ENCODE measurements around the gene POU5F1.
A peak's percentile ranks its signal among the peaks of the same experiment; 100 is the strongest.
"Not testable (repeated sequence)": the region's sequence is repeated elsewhere in the genome, so short reads cannot be mapped to it uniquely, and the experiment has no call there.

Gene POU5F1

DNA sequence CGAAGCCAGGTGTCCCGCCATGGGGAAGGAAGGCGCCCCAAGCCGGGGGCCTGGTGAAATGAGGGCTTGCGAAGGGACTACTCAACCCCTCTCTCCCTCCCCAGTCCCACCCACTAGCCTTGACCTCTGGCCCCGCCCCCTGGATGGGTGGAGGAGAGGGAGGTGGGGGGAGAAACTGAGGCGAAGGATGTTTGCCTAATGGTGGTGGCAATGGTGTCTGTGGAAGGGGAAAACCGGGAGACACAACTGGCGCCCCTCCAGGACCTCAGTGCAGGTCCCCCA is at the start of gene POU5F1:
POU5F1 (minus strand) TSS at position 83 of the 282 bp plus-strand sequence; CDS start at position 21, 62 bp downstream.
- no peak for DNase-seq (ENCODE audit: low read depth in 2 of 2, low spot score in 1 of 2)

- no peak for DNase-seq (ENCODE audit: low read depth in 2 of 2, low spot score in 1 of 2)
These were observed 45.9 kb upstream of the POU5F1 start for GRCh38 chr6:31216208-31216898.

- DNase-seq (ENCODE audit: low read depth in 2 of 2, low spot score in 1 of 2): not testable (repeated sequence)
These were observed 44.7 kb upstream of the POU5F1 start for GRCh38 chr6:31215216-31215615.

GRCh38 chr6:31214516-31214915 is 44.0 kb upstream of the POU5F1 start:
- DNase-seq (ENCODE audit: low read depth in 2 of 2, low spot score in 1 of 2): no peak

DNA sequence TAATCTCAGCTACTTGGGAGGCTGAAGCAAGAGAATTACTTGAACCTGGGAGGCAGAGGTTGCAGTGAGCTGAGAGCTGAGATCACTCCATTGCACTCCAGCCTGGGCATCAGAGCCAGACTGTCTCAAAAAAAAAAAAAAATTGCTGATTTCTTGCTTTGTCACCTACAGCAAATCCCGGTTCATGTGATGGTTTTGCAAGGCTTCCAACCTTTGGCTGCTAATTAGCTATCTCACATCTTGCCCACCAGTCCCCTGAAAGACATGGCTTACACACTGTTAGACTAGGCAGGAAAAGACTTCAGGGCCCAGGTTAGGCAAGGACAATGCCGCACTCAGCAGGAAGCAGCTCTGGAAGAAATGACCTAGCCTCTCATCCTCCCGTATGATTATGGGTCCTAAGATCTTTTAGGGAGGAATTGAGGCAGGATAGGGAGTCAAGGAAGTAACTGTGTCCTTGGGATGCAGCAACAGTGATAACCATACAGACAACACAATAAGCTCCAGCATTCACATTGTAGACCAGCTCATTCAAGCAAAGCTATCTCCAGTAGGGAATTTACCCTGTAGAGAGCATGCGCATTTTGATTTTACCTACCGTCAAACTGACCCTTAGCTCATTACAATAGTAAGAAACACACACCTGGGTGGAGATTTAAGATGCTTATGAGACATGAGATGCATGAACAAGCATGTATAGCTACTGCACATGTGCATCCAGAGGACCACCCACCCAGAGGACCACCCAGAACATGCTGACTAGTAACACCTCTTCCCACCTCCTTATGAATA is 40.5 kb upstream of the POU5F1 start:
- no peak for DNase-seq (ENCODE audit: low read depth in 2 of 2, low spot score in 1 of 2)

DNA sequence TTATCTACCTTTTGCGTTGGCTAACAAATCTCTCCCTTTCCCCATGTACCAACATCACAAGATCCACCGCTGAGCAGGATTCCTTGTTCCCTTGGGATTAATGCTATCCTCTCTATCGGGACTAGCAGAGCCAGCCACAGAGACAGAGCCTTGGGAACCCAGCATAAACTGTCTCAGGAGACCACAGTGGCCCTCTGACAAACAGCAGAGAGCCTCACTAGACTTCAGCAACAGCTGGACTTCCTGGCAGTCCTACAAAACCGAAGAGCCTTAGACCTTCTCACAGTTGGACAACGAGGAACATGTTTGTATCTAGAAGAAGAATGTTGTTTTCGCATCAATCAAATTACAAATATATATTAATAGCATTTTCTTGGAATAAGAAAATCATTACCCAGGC is 39.6 kb upstream of the POU5F1 start:
- DNase-seq (ENCODE audit: low read depth in 2 of 2, low spot score in 1 of 2): no peak

- no peak for DNase-seq (ENCODE audit: low read depth in 2 of 2, low spot score in 1 of 2)
These were observed 38.7 kb upstream of the POU5F1 start for GRCh38 chr6:31209137-31209536.

GRCh38 chr6:31208506-31208905 is 38.0 kb upstream of the POU5F1 start:
- DNase-seq (ENCODE audit: low read depth in 2 of 2, low spot score in 1 of 2): no peak

GRCh38 chr6:31205638-31206037 is 35.2 kb upstream of the POU5F1 start:
- no peak for DNase-seq (ENCODE audit: low read depth in 2 of 2, low spot score in 1 of 2)

- DNase-seq (ENCODE audit: low read depth in 2 of 2, low spot score in 1 of 2): no peak
These were observed 34.3 kb upstream of the POU5F1 start for GRCh38 chr6:31204751-31205145.

DNA sequence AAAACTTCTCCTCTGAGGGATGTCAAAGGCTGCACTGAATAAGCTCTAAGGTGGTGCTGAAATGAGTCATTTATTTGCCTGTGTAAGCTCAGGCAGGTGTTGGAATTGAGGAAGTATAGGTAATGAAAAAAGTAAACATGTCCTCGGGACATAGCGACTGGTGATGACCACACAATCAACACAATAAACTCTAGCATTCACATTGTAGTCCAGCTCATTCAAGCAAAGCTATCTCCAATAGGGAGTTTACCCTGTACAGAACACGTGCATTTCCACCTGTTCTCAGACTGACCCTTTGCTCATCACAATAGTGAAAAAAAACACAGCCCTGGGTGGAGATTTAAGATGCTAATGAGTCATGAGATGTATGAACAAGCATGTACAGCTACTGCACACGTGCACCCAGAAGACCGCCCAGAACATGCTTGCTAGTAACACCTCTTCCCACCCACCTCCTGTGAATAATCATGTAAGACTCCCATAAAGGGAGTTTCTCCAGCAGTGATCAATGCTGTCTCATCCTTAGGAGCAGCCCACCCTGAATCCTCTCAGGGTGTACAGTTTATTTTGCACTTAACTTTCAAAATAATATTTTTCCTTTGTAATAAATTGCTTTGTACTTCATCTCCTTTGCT is 33.0 kb upstream of the POU5F1 start:
- peak in 1 of 2 donors; percentile 25 for DNase-seq (ENCODE audit: low read depth in 2 of 2, low spot score in 1 of 2)

DNA sequence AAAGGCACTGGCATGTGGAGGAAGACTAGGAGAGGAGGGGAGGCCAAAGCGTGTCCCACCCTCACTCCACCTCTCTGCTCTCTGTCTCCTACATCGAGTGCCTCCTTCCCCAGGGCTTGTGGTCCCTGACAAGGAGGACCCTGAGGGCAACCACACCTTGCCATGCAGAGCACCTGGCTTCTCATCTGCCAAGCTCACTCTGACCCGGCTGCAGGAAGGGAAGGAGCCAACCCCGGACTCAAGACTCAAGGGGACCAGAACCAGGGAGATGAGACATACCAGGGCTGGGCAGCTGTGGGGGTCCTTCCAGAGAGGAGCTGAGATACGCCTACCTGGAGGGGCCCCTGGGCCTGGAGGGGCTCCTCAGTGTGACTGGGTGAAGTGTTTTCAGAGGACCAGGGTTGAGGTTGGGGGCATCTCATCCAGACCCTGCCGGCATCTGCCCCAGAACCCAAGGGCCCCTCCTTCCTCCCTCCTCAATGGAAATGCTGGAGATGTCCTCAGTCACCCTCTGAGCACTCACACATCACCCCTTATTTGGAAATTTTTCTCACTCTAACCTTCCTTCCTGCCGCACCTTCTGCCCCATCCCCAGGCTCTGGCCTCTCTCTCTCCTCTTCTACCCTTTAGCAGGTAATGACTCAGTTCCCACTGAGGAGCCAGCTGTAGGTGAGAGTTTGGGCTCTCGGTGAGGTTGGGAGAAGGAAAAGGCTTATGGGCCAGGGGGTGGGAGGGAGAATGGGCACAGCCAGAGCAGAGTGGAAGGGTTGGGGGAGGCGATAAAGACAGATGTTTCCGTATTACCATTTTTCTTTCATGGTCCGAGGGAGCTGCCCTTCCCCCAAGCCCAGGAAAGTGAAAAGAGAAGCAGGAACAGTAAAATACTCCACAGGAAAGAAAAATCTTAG is 32.0 kb upstream of the POU5F1 start:
- no peak for DNase-seq (ENCODE audit: low read depth in 2 of 2, low spot score in 1 of 2)

- DNase-seq (ENCODE audit: low read depth in 2 of 2, low spot score in 1 of 2): not testable (repeated sequence)
These were observed 28.6 kb upstream of the POU5F1 start for GRCh38 chr6:31199105-31199452.

DNA sequence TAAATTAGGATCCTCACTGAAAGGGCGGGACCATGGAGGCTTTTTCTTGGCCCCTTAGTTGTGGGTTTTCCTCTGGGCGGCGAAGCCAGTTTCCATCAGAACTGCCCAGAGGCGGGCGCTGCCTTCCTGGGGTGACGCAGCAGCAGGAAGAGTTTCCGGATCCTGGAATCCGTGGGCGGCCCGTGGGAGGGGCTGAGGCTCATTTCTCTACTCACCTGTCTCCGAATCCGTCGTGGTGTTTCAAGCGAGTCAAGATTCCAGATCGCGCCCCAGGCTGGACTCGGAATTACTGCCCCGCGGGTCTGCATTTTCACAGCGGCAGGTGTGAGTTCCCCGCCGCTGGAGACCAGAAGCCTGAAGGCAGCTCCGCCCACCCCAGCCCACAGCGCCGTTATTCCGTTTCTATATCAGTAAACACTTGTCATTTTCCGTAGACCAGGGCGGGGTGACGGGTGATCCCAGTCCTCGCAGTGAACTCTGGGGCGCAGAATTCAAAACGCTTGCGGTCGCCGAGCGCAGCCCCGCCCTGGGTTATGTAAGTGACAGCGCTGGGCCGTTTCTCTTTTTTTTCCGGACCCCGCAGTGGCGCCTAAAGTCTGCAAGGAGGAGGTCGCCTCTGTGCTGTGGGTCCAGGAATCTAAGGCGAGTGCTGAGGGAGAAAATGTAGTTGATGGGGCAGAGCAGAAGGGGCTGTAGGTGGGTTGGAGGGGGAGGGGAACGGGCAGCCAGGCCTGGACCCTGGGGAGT is 27.2 kb upstream of the POU5F1 start:
- peak; percentile 88 to 90 for DNase-seq (ENCODE audit: low read depth in 2 of 2, low spot score in 1 of 2)

DNA sequence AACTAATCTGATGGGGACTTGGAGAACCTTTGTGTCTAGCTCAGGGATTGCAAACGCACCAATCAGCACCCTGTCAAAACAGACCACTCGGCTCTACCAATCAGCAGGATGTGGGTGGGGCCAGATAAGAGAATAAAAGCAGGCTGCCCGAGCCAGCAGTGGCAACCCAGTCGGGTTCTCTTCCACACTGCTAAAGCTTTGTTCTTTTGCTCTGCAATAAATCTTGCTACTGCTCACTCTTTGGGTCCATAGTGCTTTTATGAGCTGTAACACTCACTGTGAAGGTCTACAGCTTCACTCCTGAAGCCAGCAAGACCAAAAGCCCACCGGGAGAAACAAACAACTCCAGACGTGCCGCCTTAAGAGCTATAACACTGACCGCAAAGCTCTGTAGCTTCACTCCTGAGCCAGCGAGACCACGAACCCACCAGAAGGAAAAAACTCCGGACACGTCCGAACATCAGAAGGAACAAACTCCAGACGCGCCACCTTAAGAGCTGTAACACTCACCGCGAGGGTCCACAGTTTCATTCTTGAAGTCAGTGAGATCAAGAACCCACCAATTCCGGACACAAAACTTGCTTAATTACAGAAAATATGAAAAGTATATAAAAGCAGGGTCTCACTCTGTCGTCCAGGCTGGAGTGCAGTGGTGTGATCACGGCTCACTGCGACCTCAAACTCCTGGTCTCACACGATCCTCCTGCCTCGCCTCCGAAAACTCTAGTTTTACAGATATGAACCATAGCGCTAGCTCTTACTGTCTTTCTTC is 26.0 kb upstream of the POU5F1 start:
- DNase-seq (ENCODE audit: low read depth in 2 of 2, low spot score in 1 of 2): not testable (repeated sequence)

GRCh38 chr6:31195308-31195979 is 25.0 kb upstream of the POU5F1 start:
- DNase-seq (ENCODE audit: low read depth in 2 of 2, low spot score in 1 of 2): not testable (repeated sequence)

DNA sequence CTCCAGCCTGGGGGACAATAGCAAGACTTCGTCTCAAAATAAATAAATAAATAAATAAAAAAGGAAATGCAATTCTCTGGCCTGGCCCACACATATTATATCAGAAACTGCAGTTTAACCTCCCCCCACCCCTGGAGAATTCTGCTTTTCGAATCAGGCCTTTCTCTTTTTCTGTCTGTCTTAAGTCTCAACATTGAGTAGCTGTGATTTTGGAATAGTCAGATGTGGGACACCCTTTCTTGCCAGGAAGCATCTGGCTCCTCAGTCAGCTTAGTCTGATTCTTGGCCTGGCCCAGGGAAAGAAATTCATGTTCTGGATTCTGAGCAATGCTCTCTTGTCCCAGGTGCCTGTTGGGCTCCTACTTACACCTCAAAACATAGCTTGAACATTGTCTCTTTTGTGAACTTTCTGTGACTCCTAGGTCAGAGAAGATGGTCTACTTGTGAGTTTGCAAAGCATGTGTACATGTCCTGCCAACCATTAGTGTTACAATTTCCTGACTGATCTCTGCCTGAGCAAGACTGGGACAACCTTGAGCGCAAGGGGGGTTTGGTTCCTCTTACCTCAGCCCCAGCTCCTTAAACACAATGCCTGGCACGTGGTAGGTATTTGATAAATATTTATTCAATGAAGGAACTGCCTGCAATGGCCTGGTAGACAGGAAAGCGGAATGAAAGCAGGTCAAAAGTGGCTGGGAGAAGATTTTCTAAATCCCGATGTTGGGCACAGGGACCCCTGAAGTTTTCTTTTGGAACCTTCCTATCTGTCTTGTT is 23.8 kb upstream of the POU5F1 start:
- DNase-seq (ENCODE audit: low read depth in 2 of 2, low spot score in 1 of 2): no peak

- DNase-seq (ENCODE audit: low read depth in 2 of 2, low spot score in 1 of 2): no peak
These were observed 22.7 kb upstream of the POU5F1 start for GRCh38 chr6:31193206-31193605.
